PC-9 (cell line): ENCODE results near the gene CDK6.

ENCODE experiments used
- CTCF ChIP-seq: fragments of 200-600 bp; sonication (generic); conservative IDR thresholded peaks from 2 replicates; pipeline ENCODE4 v1.6.1; 2017; ENCODE audit warnings: mixed run types, antibody characterized with exemption, mild to moderate bottlenecking, moderate library complexity
- EZH2 ChIP-seq: fragments of 200-600 bp; sonication (generic); IDR thresholded peaks from 2 replicates; pipeline ENCODE4 v1.8.0; 2017; ENCODE audit warnings: antibody characterized with exemption, low read depth

DNA sequence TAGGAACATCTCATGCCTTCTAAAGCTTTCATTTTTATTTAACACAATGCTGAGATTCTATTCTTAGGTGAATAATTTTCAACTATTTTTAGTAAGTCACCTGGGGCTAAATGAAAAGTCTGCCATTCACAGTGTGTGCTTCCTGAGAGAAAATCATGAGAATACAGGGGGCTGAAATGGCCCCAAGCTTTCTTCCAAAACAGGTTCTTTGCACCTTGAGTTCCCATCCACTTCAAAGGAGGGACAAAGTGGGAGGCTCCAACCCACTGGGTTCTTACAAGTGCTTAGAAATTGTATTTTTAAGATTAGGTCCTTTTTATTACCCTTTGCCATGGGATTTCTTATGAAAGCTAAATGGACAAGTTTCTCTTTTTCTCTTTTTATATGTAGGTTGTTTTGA, 224.6 kb downstream of the CDK6 start:
- TF ChIP-seq CTCF (no peak), EZH2 (no peak)
